ENCODE data around the gene CHCHD10.

CHCHD10 gene

DNA sequence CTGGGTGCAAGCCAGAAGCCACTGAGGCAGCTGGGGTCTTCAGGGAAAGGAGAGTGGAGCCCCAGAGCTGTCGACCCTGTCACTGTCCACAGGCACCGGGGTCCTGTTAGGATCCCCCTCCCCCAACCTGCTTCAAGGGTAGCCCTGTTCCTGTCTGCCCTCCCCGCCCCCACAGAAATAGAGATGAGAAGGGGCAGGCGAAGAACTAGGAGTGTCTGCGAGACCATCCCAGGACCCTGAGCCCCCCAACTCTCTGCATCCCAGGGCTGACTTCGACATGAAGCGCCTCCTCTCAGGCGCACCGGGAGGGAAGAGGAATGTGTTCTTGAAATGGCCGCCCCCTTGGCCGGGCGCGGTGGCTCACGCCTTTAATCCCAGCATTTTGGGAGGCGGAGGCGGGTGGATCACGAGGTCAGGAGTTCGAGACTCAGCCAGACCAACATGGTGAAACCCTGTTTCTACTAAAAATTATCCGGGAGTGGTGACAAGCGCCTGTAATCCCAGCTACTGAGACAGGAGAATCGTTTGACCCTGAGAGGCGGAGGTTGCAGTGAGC, 16.3 kb downstream of the CHCHD10 start:
- peak in 5 of 58 donors; percentile 55 to 59 (median 56) for DNase-seq

DNA sequence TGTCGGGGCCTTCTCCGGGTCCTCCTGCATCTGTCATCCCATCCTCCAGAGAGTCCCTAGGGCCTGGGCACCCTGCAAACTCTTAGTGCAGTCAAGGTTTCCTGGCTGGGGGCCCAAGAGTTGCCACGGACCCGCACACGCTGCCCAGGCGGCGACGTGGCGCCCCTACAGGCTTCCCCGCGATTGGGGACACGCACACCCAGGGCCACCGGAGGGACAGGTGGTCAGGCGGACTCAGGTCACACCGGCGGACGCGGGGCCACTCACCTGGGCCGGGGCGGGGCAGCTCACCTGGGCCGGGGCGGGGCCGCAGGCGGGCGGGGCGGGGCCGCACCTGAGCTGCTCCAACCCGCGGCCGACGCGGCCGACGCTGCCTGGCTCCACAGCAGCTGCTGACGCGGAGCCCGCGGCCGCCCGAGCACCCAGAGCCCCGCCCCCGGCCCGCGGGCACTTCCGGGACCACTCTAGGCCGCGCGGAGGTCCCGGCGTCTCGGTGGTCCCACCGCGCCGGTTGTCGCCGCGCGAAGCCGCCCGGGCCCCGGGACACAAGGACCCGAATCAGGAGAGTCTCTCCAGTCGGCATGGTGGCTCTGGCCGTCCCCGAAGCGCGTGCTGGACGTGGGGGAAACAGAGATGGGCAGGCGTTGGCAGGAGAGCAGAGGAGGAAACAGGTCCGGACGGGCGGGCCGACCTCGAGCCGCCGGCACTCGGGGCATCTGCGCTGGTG, 16.9 kb downstream of the CHCHD10 start, which contains the start of gene ZNF70:
ZNF70 (minus strand) TSS at position 399 of the 727 bp plus-strand sequence. CDS start 5,972 bp downstream, outside the sequence.
- peak in 53 of 58 donors; percentile 36 to 88 (median 65) for DNase-seq

DNA sequence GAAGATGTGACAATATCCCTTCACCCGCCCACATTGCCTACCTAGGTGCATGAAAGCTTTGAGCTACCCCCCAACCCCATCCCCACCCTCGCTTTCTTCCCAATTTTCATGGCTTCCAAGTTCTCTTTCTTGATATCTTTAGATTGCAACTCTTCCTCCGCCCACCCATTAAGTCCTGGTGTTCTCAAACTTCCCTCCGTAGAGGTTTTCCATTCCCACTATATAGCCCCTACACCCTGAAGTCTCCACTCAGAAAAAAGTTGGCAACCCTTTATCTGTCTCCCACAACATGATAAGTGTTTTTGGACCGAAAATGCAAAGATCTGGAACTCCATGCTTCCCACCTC, 17.4 kb downstream of the CHCHD10 start:
- no peak for DNase-seq

DNA sequence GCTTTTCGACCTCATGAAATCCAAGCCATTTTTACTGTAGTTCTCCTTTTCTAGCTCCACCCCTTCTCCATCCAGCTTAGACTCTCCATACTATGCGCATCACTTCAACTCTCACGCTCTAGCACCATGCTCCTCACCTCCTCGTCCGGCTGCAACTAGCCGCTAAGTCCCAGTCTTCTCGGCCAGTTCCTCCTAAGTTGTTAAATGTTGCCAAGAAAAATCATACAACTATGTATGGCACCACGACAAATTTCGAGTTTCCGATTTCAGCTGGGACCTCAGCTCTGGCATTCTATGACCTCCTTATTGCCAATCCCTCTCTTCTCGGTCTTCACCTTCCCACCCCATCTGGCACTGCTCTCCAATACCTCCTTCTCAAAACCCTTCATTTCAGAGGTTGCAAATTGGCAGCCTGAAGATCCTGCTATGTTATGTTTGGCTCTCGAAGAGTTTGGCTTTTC, 17.9 kb downstream of the CHCHD10 start:
- DNase-seq, result no peak

DNA sequence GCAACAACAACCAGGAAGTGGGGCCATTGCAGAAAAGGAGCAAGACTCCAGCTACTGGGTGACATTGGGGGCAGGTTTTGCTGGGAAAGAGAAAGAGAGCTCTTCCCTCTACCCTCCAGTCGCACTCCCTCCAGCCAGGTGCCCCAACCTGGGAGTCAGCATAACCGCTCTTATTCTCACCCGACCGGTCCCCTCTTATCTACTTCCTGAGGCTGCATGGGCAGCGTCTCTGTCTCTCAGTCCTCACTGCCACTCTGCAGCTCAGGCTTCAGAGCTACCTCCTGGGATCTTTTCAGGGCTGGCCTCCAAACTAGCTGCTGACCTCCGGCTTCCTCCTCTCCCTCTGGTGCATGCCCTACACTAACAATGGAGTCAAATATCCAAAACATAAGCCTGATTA, 22.0 kb downstream of the CHCHD10 start:
- DNase-seq, result no peak

DNA sequence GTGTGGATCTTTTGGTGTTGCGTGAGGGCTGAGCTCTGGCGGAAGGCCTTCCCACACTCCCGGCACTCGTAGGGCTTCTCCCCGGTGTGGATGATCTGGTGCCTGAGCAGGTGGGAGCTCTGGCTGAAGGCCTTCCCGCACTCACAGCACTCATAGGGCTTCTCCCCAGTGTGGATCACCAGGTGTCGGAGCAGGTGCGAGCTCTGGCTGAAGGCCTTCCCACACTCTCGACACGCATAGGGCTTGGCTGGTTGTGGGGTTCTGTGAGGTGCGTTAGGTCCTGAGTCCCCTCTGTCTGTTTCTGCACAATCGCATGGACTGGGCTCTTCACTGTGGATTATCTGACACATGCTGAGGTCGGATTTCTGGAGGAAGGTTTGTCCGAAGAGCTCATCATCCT, 23.3 kb downstream of the CHCHD10 start:
- no peak for DNase-seq

DNA sequence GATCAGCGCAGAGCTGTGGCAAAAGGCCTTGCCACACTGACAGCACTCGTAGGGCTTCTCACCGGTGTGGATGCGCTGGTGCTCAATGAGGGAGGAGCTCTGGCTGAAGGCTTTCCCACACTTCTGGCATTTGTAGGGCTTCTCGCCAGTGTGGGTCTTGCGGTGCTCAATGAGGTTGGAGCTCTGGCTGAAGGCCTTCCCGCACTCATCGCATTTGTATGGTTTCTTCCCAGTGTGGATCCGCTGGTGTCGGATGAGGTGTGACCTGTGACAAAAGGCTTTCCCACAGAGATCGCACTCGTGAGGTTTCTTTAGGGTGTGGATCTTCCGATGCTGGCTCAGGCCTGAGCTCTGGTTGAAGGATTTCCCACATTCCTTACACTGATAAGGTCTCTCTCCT, 23.8 kb downstream of the CHCHD10 start:
- DNase-seq, result no peak

GRCh38 chr22:23743303-23743705, 24.5 kb downstream of the CHCHD10 start:
- peak in 11 of 58 donors; percentile 16 to 70 (median 46) for DNase-seq

DNA sequence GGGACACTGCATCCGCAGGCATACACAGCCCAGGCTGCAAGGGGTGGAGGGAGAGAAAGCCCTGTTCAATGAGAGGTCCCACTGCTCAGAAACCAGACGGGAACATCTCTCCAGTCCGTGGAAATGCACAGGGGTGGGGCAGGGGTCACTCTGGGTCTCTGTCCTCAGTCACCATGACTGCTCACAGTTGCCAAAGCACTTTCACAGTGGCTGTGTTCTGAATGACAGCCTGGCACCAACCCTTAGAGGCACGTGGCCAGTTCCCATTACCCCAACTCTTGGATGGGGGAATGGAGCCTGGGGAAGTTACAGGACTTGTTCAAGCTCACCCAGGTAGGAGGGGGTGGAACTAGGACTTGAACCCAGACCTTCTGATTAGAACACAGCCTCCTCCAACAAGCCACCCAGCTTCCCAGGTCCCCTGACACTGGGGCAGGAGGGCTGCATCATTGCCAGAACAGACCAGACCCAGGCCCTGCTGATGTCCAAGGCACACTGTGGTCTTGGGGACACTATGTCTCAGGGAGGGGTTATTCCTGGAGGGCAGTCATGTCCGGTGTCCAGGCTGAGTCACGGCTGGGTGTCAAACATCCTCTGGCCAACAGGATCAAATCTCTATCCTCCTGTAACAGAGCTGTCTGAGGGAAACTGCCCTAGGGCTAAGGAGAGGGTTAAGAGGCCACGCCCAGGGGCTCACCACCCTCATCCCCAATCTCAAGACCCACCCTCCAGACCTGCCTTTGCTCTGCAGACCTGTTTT, 25.1 kb downstream of the CHCHD10 start:
- DNase-seq, result peak in 1 of 58 donors; percentile 7

GRCh38 chr22:23737696-23738095, 30.1 kb downstream of the CHCHD10 start:
- DNase-seq, result no peak

- DNase-seq, result peak in 3 of 58 donors; percentile 5 to 18 (median 7)
Observed at GRCh38 chr22:23728108-23728507, 39.7 kb downstream of the CHCHD10 start.

DNA sequence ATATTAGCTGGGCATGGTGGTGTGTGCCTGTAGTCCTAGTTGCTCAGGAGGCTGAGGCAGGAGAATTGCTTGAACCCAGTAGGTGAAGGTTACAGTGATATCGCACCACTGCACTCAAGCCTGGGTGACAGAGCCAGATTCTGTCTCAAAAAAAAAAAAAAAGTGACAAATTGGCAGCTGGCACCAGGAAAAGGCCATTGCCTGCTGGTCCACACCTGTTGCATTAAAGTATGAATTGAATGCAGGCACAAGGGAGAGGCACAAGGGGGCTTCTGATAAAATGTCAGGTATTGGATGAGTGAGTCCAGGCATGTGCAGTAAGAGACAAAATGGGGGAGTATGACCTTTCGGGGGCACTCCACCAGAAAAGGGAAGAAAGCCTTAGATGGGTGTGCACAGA, 45.0 kb downstream of the CHCHD10 start:
- no peak for DNase-seq

- DNase-seq, result no peak
Observed at GRCh38 chr22:23722160-23722559, 45.6 kb downstream of the CHCHD10 start.

DNA sequence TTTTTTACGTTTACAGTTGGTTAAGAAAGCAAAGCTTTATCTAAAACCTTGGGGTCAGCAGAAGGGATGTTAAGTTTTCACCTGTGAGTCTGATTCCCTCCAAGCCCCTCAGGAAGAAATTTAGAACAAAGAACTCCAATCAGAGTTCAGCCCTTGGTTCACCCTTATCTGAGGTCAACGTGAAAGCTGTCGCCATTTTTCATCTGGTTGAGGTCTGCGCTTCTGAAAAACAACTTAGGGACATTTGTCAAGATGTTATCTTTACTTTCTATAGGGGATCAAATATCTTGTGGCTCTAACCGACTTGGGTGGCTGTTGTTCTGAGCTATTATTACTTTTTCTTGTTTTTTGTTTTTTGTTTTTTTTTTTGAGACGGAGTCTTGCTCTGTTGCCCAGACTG, 46.9 kb downstream of the CHCHD10 start:
- DNase-seq, result no peak

- no peak for DNase-seq
Observed at GRCh38 chr22:23718371-23719165, 49.2 kb downstream of the CHCHD10 start.

- DNase-seq, result peak; percentile 28 to 92 (median 79)
Observed at GRCh38 chr22:23716811-23717801, 50.7 kb downstream of the CHCHD10 start.

All from anterior cingulate cortex (tissue), 58 donors.